ENCODE data around the gene FGL2.
"Not testable (repeated sequence)": the region's sequence is repeated elsewhere in the genome, so short reads cannot be mapped to it uniquely, and the experiment has no call there.

FGL2 gene

GRCh38 chr7:77174418-77174817, 25.2 kb downstream of the FGL2 start:
- not testable (repeated sequence) for DNase-seq (ENCODE audit: low read depth)

GRCh38 chr7:77172437-77173172, 27.0 kb downstream of the FGL2 start:
- not testable (repeated sequence) for DNase-seq (ENCODE audit: low read depth)

More at GRCh38 chr7:77174418-77174817, 25.2 kb downstream of the FGL2 start:
- not testable (repeated sequence) for H3K4me3 ChIP-seq (ENCODE audit: low read depth, low read length)

GRCh38 chr7:77171073-77171472, 28.5 kb downstream of the FGL2 start:
- DNase-seq (ENCODE audit: low read depth); H3K4me3 ChIP-seq (ENCODE audit: low read depth, low read length): not testable (repeated sequence)

More at GRCh38 chr7:77172437-77173172, 27.0 kb downstream of the FGL2 start:
- H3K4me3 ChIP-seq (ENCODE audit: low read depth, low read length): not testable (repeated sequence)

- no peak overlapping the region for H3K4me3 ChIP-seq (ENCODE audit: low read depth, low read length)
- DNase-seq (ENCODE audit: low read depth): peak; percentile 15
- TF ChIP-seq CTCF (IDR thresholded peaks at IDR 0.05; ENCODE audit: low read depth, low read length, missing control alignments): no peak
Measured at GRCh38 chr7:77157446-77157845, 42.2 kb downstream of the FGL2 start.

- DNase-seq (ENCODE audit: low read depth); H3K4me3 ChIP-seq (ENCODE audit: low read depth, low read length): not testable (repeated sequence)
Measured at GRCh38 chr7:77157034-77157433, 42.6 kb downstream of the FGL2 start.

- not testable (repeated sequence) for DNase-seq (ENCODE audit: low read depth); H3K4me3 ChIP-seq (ENCODE audit: low read depth, low read length)
Measured at GRCh38 chr7:77155601-77156377, 43.8 kb downstream of the FGL2 start.

GRCh38 chr7:77154917-77155464, 44.6 kb downstream of the FGL2 start:
- not testable (repeated sequence) for DNase-seq (ENCODE audit: low read depth); H3K4me3 ChIP-seq (ENCODE audit: low read depth, low read length)

GRCh38 chr7:77152232-77152631, 47.4 kb downstream of the FGL2 start:
- DNase-seq (ENCODE audit: low read depth); H3K4me3 ChIP-seq (ENCODE audit: low read depth, low read length): not testable (repeated sequence)
